ENCODE data around the gene SORCS2. TPM values are rescaled to one million over a fixed set of nuclear protein-coding genes. Genes with fewer than 3 reads are reported as not detected.

SORCS2 gene
- under 0.01 TPM in 2 replicates for total RNA-seq

- peak in 1 of 2 donors; percentile 65 for DNase-seq (ENCODE audit: low read depth in 2 of 2)
Measured at GRCh38 chr4:7192252-7193029, at the start of gene SORCS2. Gene SORCS2 (plus strand): TSS chr4:7192538.

DNA sequence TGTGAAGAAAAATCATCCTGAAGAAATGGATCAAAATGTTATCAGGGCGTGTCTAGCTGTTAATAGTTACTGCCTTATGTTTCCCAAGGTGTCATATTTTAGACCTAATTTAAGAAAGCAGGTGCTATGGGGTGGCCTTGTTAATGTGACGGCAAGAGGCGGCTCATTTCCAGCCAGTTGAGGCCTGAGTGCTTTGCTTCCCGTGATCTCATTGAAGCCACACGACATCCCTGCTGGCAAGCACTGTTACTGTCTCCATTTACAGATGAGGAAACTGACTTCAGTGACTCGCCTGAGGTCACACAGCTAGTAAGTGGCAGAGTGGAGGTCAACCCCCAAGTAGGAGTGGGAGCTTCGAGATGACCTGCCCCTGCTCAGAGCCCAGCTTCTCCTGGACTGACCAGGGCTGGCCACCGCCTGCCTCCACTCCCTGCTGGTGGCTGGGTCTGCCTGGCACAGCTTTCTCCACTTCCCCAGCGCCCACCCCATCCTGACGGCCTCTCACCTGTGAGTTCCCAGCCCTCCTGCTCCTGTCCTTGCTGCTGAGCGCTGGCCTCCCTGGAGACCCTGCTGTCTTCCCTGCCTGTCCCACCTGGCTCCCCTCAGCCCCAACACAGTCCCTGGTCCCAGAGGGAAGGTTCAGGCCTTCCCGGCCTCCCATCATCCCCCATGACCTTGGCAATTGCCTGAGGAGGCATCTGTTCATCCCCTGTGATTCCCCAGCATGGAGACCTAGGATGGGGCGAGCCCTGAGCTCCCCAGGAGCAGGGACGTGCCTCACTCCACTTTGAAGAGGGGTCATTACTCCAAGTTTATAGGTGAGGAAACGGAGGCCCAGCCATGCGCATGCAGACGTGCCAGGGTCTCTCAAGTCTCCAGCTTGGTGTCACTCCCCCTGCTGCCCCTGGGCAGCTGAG is 47.7 kb upstream of the SORCS2 start:
- no peak for DNase-seq (ENCODE audit: low read depth in 2 of 2)

- no peak for DNase-seq (ENCODE audit: low read depth in 2 of 2)
Measured at GRCh38 chr4:7145291-7145934, 46.9 kb upstream of the SORCS2 start.

DNA sequence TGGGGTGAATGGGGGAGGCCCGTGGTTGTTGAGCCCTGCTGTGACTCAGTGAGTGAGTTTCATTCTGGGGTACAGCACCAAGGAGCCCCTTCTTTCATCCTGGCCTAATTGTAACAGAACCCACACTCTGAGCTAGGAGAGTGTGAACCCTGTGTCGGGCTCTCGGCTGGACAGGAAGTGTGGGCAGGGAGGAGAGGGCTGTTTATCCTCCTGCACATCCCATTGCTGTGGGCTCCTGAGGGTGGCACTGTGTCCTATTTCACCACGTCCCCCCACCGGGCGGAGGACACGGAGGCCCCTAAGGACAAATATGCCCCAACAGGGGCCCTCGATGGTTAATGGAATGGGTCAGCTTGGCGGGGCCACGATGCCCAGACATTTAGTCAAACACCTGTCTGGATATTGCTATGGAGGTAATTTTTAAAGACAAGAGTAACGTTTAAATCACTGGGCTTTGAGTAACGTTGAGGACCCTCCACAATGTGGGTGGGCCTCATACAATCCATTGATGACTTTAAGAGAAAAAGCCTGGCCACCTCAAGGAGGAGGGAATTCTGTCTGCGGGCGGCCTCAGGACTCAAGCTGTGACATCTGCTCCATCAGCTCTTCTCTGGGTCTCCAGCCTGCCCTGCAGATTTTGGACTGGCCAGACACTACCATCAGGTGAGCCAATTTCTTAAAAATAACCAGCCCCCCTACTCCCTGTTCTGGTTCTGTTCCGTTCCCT is 46.1 kb upstream of the SORCS2 start:
- no peak for DNase-seq (ENCODE audit: low read depth in 2 of 2)

DNA sequence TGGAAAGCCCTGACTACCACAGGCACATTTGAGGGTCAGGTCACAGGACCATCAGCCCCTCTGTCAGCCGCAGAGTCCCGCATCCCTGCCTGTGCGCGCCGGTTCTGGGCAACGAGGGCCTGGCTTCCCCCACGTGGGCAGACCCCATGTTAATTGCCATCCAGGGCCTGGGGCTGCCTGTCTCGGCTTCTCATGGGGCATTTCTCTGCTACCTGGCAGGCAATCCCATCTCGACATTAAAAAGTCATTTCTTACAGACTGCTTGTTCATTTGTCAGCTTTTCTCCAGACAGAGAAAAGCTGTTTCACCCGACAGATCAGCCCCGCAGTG is 45.6 kb upstream of the SORCS2 start:
- DNase-seq (ENCODE audit: low read depth in 2 of 2): no peak

DNA sequence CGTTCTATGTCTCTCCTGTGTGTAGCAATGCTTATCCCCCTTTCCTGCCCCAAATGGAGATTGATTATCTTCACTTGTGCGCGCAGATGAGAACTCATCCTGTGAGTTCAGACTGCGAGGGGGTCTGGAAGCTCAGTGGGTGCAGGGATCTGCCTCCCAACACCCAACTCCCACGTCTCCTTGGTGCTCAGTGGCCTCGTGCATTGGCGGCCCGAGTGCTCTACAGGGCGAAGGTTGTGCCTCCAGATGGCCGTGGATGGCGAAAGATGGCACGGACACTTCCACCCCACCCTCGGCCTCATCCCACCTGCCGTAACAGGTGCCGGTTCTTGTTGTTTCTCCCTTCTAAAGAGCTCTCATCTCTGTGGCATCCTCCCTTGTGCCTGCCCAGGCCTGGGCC is 45.1 kb upstream of the SORCS2 start:
- DNase-seq (ENCODE audit: low read depth in 2 of 2): no peak

- no peak for DNase-seq (ENCODE audit: low read depth in 2 of 2)
Measured at GRCh38 chr4:7147661-7148310, 44.6 kb upstream of the SORCS2 start.

DNA sequence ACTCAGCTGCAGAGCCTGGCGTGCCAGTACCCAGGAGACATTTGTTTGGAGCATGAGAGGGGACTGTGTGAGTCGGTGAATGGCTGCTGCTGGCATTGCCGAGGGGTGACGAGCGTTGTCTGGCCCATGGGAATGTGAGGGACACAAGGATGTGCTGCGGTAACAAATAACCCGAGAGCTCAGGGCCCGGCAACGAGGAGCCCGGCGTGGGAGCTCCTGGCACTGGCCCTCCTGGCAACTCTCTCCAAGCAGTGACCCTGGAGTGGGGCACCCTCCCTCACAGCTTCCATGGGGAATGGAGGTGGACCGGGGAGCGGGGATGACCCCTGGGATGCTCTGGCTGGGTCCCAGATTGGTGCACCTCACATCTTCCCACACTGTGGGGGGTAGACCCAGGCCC is 44.0 kb upstream of the SORCS2 start:
- DNase-seq (ENCODE audit: low read depth in 2 of 2): no peak

GRCh38 chr4:7150036-7150635 is 42.2 kb upstream of the SORCS2 start:
- no peak for DNase-seq (ENCODE audit: low read depth in 2 of 2)

- DNase-seq (ENCODE audit: low read depth in 2 of 2): no peak
Measured at GRCh38 chr4:7151668-7152227, 40.6 kb upstream of the SORCS2 start.

DNA sequence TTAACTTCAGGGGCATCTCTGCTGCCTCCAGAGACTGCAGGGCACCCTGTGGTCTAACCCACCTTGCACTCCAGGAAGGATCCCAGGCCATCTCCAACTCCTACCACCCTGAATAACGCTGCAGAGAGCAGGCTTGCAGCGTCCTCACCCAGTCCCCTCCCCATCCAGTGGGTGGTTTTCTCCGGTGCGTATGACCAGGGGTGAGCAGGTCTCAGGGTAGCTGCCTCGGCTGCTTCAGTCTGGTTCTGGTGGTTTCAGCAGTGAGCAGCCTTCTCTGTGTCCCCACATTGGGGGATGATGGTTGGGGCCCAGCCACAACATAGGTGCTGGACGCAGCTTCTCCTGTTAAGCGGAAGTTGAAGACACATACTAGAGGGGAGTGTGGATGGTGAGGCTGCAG is 38.6 kb upstream of the SORCS2 start:
- no peak for DNase-seq (ENCODE audit: low read depth in 2 of 2)

- DNase-seq (ENCODE audit: low read depth in 2 of 2): no peak
Measured at GRCh38 chr4:7154351-7154981, 37.9 kb upstream of the SORCS2 start.

DNA sequence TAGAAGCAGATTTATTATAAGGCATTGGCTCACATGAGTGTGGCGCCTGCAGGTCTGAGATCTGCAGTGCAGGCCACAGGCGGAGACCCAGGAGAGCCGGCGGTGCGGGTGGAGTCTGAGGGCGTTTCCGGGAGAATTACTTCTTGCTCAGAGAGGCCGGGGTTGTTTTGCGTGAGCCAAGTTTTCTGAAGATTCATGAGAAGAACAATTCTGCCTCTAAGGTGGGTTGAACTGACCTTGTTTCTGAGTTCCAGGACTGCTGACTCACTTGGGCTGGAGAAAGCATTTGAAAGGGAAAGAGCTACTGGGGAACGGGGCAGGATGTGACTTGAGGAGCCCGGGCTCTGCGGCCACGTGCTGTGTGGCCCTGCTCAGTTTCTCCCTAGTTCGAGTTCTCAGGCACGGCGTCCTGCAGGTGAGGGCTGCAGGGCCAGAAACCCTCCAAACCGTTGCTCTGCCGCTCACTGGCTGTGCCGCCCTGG is 36.7 kb upstream of the SORCS2 start:
- DNase-seq (ENCODE audit: low read depth in 2 of 2): no peak

GRCh38 chr4:7156328-7156727 is 36.0 kb upstream of the SORCS2 start:
- no peak for DNase-seq (ENCODE audit: low read depth in 2 of 2)

- DNase-seq (ENCODE audit: low read depth in 2 of 2): no peak
Measured at GRCh38 chr4:7156761-7157488, 35.4 kb upstream of the SORCS2 start.

GRCh38 chr4:7157666-7158065 is 34.7 kb upstream of the SORCS2 start:
- DNase-seq (ENCODE audit: low read depth in 2 of 2): no peak

- no peak for DNase-seq (ENCODE audit: low read depth in 2 of 2)
Measured at GRCh38 chr4:7158081-7158750, 34.1 kb upstream of the SORCS2 start.

DNA sequence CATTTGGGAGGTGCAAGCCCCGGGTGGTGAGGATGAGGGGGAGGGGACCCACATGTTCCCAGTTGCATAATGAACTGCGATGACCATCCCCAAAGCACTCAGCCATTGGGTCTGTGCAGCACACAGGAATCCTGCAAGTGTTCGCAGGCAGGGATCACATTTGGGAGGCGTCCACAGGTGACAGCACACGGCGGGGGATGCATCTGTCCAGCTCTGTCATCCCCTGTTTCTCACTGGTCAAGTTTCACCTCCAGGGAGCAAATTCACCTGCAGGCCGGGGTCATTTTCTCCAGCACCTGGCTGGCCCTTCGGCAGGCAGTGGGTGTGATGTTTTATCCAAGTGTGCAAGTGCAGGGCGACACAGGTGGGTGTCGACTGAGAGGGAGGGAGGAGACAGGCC is 33.3 kb upstream of the SORCS2 start:
- DNase-seq (ENCODE audit: low read depth in 2 of 2): no peak

All from dermis microvascular lymphatic vessel endothelial cell (primary cell).